ENCODE results near the gene PTER.

PTER gene, protein sequence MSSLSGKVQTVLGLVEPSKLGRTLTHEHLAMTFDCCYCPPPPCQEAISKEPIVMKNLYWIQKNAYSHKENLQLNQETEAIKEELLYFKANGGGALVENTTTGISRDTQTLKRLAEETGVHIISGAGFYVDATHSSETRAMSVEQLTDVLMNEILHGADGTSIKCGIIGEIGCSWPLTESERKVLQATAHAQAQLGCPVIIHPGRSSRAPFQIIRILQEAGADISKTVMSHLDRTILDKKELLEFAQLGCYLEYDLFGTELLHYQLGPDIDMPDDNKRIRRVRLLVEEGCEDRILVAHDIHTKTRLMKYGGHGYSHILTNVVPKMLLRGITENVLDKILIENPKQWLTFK

DNA sequence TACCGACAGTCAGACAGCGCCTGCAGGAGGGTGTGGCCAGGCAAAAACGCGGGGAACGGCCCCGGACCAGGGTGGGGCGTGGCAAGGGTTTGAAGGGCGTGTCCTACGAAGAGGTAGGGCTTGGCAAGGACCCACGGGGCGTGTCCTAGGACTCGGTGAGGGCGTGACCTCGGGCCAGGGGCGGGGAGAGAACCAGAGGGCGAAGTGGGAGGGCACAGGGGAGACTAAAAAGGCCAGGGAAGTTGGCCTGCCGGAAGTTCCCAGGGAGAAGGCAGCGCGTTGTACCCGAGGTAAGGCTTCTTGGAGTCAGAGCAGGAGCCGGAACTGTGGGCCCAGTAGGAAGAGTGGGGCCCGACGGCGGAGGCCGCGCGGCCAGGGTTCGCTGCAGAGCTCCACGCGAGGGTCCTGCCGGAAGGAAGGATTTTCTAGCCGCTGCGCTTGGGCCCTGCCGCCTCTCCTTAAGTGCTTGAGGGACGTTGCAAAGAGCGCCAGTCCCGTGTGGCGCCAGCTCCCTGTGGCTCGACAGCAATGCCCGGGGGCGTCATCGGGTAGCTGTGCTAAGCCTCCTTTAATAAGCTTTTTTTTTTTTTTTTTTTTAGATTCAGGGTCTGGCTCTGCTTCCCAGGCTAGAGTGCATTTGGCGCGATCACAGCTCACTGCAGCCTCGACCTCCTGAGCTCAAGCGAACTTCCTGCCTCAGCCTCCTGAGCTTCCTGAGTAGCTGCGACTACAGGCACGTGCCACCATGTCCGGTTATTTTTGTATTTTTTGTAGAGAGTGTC, at the start of gene PTER:
Gene PTER, plus strand, starts transcription at position 253 of the 782 bp plus-strand sequence. CDS start 47,375 bp downstream, outside the sequence.
- peak; percentile 88 for DNase-seq

GRCh38 chr10:16392531-16393069, 44.2 kb upstream of the PTER start:
- no peak for DNase-seq

DNA sequence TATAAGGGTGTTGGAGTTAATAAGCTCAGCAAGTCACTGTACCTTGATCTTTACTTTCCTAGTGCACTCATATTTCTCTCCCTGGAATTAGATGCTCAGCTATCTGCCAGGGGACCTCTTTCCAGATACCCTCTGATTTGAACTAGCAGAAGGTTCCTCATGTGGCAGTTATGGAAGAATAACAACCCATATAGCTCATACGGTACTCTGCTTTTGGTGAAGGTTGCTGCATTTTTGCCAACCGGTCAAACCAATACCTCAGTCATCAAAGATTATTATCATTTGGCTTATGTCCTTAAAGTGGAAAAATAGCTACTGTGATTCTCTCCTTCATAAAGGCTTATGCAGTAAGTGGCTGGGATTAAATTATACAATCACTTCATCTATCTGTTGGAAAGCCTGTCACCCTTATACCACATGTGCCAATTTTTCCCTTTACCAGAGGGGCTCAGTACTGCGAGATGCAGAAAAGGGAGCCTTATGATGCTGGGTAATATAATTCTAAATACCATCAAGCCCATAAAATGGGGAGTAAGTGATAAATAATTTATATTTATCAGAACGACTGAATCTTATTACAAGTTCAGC, 43.4 kb upstream of the PTER start:
- no peak for DNase-seq

DNA sequence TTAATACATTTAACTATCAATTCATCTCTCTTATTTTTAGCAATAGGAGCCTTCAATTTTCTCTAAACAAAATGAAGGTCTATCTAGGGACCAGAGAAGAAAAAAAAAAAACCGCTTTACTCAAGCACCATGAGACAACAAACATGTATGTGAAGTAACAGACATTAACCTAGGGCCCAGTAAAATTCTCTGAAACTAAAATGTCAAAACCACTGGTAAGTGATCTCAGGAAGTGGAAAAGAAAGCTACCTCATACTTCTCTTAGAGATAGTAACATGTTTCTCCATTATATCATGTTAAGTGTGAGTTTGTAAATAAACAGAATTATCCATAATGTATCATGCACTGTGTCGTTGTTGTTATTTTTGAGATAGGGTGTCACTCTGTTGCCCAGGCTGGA, 35.4 kb upstream of the PTER start:
- DNase-seq: no peak

DNA sequence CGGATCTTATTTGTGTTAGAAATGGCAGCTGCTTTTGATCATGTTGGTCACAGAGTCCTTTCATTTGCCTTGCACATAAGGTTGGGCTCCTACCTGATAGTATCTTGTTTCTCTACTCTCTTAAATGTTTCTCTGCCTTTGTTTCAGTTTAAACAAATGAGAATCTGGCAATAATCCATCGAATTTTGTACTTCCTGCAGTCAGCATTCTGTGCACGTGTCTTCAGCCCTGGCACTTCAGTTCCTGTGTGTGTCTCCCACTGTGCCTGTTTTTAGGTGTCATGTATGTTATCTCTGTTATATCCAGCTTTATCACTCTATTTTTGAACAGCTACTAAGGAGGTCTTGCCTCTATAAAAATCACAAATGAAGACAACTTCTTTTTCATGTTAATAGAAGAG, 28.4 kb upstream of the PTER start:
- DNase-seq: no peak

GRCh38 chr10:16417341-16417740, 19.5 kb upstream of the PTER start:
- DNase-seq: no peak

GRCh38 chr10:16423599-16423998, 13.2 kb upstream of the PTER start:
- DNase-seq: no peak

- no peak for DNase-seq
Measured at GRCh38 chr10:16425449-16425848, 11.4 kb upstream of the PTER start.

DNA sequence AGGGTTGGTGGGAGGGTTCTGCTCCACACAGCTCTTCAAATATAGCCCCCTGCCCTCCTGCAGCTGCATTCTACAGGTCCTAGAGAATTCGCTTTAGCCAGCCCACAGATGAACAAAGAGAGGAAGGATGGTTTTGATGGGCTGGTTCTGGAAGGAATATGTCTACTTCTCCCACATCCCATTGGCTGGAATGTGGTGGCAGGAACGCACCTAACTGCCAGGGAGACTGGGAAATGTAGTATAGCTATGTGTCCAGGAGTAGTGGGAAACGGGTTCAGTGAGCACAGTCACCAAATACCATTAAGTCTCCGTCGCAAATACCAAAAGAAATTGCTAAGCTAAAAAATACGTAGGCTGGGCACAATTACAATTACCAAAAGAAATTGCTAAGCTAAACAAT, 7.3 kb upstream of the PTER start:
- DNase-seq: no peak

GRCh38 chr10:16436367-16436757, 448 bp upstream of the PTER start:
- DNase-seq: no peak

DNA sequence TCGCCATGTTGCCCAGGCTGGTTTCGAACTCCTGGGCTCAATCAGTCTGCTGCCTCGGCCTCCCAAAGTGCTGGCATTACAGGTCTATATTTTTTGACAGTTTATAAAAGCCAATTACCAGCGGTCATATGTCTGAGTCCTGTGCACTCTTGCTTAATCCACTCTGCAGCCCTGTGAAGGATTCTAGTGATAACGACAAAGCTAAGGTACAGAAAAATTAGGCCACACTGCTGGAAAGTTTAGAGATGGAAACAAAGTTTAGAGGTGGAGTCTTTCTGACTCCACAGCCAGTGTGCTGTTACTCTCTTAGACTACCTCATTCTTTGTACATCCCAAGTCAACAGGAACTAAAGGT, 707 bp downstream of the PTER start:
- DNase-seq: no peak

- DNase-seq: no peak
Measured at GRCh38 chr10:16439295-16439694, 2.5 kb downstream of the PTER start.

GRCh38 chr10:16440396-16441133, 3.8 kb downstream of the PTER start:
- peak; percentile 88 for DNase-seq

GRCh38 chr10:16441173-16441840, 4.5 kb downstream of the PTER start:
- DNase-seq: peak; percentile 2

DNA sequence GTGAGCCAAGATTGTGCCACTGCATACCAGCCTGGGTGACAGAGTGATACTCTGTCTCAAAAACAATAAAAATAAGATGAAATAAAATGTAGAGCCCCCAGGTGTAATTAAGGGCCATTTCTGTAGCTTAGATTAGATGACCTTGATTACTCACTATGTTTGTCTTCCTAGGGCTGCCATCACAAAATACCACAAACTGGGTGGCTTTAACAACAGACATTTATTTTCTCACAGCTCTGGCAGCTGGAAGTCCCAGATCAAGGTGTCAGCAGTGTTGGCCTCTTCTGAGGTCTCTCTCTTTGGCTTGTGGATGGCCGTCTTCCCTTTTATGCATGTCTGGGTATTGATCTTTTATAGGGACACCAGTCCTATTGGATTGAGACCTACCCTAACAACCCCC, 6.1 kb downstream of the PTER start:
- no peak for DNase-seq

DNA sequence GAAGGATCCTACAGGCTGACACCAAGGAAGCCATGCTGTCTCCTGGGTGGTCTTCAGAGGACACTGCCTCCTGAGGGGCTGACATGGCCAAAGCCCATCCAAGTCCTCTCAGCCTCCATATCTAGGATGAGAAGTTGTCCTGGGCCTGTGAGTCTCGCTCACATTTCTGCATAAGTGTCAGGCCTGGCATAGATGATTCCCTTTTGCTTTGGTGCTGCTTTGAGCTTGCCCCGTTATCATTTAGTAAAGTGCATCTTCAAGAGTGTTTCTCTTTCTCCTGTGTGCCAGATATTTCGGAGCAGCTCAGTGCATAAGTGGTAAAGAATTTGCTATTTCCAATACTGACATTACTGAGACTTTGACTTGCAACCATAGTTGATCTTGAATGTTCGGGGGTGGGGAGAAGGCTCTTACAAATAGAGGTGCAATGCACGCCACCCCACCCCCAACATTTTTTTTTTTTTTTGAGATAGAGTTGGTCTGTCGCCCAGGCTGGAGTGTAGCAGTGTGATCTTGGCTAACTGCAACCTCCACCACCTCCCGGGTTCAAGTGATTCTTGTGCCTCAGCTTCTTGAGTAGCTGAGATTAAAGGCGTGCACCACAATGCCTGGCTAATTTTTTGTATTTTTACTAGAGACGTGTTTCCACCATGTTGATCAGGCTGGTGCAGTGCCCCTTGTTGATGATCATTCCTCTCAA, 9.1 kb downstream of the PTER start:
- DNase-seq: no peak

DNA sequence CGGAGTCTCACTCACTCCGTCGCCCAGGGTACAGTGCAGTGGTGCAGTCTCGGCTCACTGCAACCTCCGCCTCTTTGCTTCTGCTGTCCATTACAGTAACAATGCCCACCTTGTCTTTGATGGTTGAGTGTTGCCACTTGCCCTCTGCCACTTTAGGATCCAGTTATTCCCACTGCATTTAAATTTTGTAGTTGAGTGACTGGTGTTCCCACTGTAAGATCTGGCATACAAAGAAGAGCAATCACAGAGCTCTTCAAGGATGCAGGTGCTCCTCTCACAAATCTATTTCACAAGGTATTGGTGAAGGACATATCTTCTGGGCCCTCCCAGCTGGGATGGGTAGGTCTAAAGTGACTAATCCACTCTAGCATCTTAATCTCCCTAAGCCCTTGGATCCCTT, 12.6 kb downstream of the PTER start:
- no peak for DNase-seq

- DNase-seq: no peak
Measured at GRCh38 chr10:16458166-16458955, 21.6 kb downstream of the PTER start.

DNA sequence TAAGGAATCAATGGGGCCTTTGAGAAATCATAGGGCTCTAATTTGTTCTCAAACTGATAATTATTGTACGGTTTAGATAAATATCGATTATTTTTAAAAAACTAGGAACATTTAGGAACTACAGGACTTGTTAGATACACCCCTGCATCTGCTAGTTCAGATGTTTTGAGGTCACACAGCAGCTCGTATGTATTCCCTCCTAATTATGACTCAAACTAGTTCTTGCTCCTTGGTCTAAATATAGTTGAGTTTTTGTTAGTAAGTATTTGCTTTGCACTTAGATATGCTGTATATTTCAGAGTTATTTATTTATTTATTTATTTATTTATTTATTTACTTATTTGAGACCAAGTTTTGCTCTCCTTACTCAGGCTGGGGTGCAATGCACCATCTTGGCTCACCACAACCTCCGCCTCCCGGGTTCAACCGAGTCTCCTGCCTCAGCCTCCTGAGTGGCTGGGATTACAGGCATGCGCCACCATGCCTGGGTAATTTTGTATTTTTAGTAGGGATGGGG, 22.7 kb downstream of the PTER start:
- no peak for DNase-seq

GRCh38 chr10:16466001-16466400, 29.2 kb downstream of the PTER start:
- DNase-seq: no peak

- no peak for DNase-seq
Measured at GRCh38 chr10:16470747-16471146, 33.9 kb downstream of the PTER start.

Measured in NCI-H226 (cell line).